ENCODE results near the gene SORT1.

The SORT1 gene

GRCh38 chr1:109441069-109441468 is 43.4 kb upstream of the SORT1 start:
- ATAC-seq = no peak
- TF ChIP-seq CSDC2 (CRISPR knock-in tag; IDR thresholded peaks at IDR 0.05) (no peak), CREB5 (CRISPR knock-in tag; IDR thresholded peaks at IDR 0.05; ENCODE audit: low read depth) (no peak), ISL1 (CRISPR knock-in tag; IDR thresholded peaks at IDR 0.05) (no peak), ZNF565 (CRISPR knock-in tag; conservative IDR thresholded peaks at IDR 0.05; ENCODE audit: low read depth) (no peak), TCF4 (CRISPR knock-in tag; IDR thresholded peaks at IDR 0.05; ENCODE audit: borderline replicate concordance) (no peak), TOX (CRISPR knock-in tag; IDR thresholded peaks at IDR 0.05; ENCODE audit: borderline replicate concordance) (no peak), POU6F1 (CRISPR knock-in tag; IDR thresholded peaks at IDR 0.05; ENCODE audit: borderline replicate concordance, low read depth) (no peak), GLIS3 (CRISPR knock-in tag; IDR thresholded peaks at IDR 0.05) (no peak), PATZ1 (CRISPR knock-in tag; IDR thresholded peaks at IDR 0.05; ENCODE audit: borderline replicate concordance) (no peak), ZC3H10 (CRISPR knock-in tag; IDR thresholded peaks at IDR 0.05) (no peak), ZNF70 (CRISPR knock-in tag; IDR thresholded peaks at IDR 0.05) (no peak), SNAI2 (CRISPR knock-in tag; IDR thresholded peaks at IDR 0.05) (no peak), OSR1 (CRISPR knock-in tag; IDR thresholded peaks at IDR 0.05) (no peak), PPARA (CRISPR knock-in tag; IDR thresholded peaks at IDR 0.05; ENCODE audit: borderline replicate concordance) (no peak), ARNTL (CRISPR knock-in tag; IDR thresholded peaks at IDR 0.05; ENCODE audit: borderline replicate concordance, low read depth) (no peak), ZFP3 (CRISPR knock-in tag; IDR thresholded peaks at IDR 0.05) (no peak), ESRRG (CRISPR knock-in tag; IDR thresholded peaks at IDR 0.05) (no peak)
- TF ChIP-seq, protein P1, sequence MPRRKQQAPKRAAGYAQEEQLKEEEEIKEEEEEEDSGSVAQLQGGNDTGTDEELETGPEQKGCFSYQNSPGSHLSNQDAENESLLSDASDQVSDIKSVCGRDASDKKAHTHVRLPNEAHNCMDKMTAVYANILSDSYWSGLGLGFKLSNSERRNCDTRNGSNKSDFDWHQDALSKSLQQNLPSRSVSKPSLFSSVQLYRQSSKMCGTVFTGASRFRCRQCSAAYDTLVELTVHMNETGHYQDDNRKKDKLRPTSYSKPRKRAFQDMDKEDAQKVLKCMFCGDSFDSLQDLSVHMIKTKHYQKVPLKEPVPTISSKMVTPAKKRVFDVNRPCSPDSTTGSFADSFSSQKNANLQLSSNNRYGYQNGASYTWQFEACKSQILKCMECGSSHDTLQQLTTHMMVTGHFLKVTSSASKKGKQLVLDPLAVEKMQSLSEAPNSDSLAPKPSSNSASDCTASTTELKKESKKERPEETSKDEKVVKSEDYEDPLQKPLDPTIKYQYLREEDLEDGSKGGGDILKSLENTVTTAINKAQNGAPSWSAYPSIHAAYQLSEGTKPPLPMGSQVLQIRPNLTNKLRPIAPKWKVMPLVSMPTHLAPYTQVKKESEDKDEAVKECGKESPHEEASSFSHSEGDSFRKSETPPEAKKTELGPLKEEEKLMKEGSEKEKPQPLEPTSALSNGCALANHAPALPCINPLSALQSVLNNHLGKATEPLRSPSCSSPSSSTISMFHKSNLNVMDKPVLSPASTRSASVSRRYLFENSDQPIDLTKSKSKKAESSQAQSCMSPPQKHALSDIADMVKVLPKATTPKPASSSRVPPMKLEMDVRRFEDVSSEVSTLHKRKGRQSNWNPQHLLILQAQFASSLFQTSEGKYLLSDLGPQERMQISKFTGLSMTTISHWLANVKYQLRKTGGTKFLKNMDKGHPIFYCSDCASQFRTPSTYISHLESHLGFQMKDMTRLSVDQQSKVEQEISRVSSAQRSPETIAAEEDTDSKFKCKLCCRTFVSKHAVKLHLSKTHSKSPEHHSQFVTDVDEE (CRISPR knock-in tag; IDR thresholded peaks at IDR 0.05) = no peak
- TF ChIP-seq, protein P2, sequence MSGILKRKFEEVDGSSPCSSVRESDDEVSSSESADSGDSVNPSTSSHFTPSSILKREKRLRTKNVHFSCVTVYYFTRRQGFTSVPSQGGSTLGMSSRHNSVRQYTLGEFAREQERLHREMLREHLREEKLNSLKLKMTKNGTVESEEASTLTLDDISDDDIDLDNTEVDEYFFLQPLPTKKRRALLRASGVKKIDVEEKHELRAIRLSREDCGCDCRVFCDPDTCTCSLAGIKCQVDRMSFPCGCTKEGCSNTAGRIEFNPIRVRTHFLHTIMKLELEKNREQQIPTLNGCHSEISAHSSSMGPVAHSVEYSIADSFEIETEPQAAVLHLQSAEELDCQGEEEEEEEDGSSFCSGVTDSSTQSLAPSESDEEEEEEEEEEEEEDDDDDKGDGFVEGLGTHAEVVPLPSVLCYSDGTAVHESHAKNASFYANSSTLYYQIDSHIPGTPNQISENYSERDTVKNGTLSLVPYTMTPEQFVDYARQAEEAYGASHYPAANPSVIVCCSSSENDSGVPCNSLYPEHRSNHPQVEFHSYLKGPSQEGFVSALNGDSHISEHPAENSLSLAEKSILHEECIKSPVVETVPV (CRISPR knock-in tag; IDR thresholded peaks at IDR 0.05) = no peak

- ATAC-seq = peak; percentile 56
- TF ChIP-seq ZFP3 (CRISPR knock-in tag; IDR thresholded peaks at IDR 0.05) = no peak
- TF ChIP-seq CREB5 (CRISPR knock-in tag; IDR thresholded peaks at IDR 0.05; ENCODE audit: low read depth) = no peak
- TF ChIP-seq PATZ1 (CRISPR knock-in tag; IDR thresholded peaks at IDR 0.05; ENCODE audit: borderline replicate concordance) = no peak
- no peak for TF ChIP-seq ZC3H10 (CRISPR knock-in tag; IDR thresholded peaks at IDR 0.05)
These were observed 41.1 kb upstream of the SORT1 start for GRCh38 chr1:109438798-109439297.

Measured in SK-N-SH treated with all-trans-retinoic acid at 6 μM for 48 hours (cell line).